Prostate gland (tissue), 2 donors: ENCODE measurements around the gene AKR1D1.

Experiments used
- POLR2A ChIP-seq: fragments of 450-650 bp; IDR thresholded peaks from one replicate; pipeline ENCODE4 v1.6.1; 2016; ENCODE audit warnings: antibody characterized with exemption, mild to moderate bottlenecking
- POLR2AphosphoS5 ChIP-seq: sonication (generic); formaldehyde crosslinking; IDR thresholded peaks from one replicate; pipeline ENCODE4 v1.6.1; 2017; ENCODE audit warnings: antibody characterized with exemption
- TF ChIP-seq, protein P1 (sequence below), 4 experiments: fragments of 200-600 bp in 2 of 4; fragments of 450-650 bp in 2 of 4; sonication (generic) in 2 of 4; IDR thresholded peaks; 1 replicate in 3 of 4; 2 replicates in 1 of 4; pipeline ENCODE4 v1.5.1; 2016 to 2019; ENCODE audit warnings: antibody characterized with exemption in 4 of 4, mild to moderate bottlenecking in 2 of 4, moderate library complexity in 2 of 4

DNA sequence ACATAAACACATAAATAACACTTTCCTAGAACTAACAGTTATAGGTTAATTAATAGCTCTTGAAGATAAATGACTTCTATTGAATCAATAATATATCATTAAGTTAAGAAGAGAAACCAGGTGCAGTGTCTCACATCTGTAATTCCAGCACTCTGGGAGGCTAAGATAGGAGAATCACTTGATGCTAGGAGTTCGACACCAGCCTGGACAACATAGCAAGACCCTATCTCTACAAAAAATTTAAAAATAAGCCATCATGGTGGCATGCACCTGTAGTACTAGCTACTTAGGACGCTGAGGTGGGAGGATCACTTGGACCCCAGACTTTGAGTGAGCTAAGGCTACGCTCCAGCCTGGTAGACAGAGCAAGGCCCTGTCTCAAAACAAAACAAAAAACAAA lies 38.8 kb downstream of the AKR1D1 start:
- TF ChIP-seq, protein P1, sequence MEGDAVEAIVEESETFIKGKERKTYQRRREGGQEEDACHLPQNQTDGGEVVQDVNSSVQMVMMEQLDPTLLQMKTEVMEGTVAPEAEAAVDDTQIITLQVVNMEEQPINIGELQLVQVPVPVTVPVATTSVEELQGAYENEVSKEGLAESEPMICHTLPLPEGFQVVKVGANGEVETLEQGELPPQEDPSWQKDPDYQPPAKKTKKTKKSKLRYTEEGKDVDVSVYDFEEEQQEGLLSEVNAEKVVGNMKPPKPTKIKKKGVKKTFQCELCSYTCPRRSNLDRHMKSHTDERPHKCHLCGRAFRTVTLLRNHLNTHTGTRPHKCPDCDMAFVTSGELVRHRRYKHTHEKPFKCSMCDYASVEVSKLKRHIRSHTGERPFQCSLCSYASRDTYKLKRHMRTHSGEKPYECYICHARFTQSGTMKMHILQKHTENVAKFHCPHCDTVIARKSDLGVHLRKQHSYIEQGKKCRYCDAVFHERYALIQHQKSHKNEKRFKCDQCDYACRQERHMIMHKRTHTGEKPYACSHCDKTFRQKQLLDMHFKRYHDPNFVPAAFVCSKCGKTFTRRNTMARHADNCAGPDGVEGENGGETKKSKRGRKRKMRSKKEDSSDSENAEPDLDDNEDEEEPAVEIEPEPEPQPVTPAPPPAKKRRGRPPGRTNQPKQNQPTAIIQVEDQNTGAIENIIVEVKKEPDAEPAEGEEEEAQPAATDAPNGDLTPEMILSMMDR (IDR thresholded peaks at IDR 0.05): no peak
- no peak for TF ChIP-seq POLR2AphosphoS5
- no peak for TF ChIP-seq POLR2A
